HG02943 (cell line): ENCODE data around the gene ZNF584.
A peak's percentile ranks its signal among the peaks of the same experiment; 100 is the strongest.
"Not testable (repeated sequence)": the region's sequence is repeated elsewhere in the genome, so short reads cannot be mapped to it uniquely, and the experiment has no call there.

Source experiments
- ATAC-seq: cut with Tn5 transposase; IDR thresholded peaks from one replicate; pipeline ENCODE4 v1.9.1; 2021; ENCODE audit warnings: mild to moderate bottlenecking, low read depth, moderate library complexity; ENCODE audit not compliant: unreplicated experiment

Gene ZNF584

DNA sequence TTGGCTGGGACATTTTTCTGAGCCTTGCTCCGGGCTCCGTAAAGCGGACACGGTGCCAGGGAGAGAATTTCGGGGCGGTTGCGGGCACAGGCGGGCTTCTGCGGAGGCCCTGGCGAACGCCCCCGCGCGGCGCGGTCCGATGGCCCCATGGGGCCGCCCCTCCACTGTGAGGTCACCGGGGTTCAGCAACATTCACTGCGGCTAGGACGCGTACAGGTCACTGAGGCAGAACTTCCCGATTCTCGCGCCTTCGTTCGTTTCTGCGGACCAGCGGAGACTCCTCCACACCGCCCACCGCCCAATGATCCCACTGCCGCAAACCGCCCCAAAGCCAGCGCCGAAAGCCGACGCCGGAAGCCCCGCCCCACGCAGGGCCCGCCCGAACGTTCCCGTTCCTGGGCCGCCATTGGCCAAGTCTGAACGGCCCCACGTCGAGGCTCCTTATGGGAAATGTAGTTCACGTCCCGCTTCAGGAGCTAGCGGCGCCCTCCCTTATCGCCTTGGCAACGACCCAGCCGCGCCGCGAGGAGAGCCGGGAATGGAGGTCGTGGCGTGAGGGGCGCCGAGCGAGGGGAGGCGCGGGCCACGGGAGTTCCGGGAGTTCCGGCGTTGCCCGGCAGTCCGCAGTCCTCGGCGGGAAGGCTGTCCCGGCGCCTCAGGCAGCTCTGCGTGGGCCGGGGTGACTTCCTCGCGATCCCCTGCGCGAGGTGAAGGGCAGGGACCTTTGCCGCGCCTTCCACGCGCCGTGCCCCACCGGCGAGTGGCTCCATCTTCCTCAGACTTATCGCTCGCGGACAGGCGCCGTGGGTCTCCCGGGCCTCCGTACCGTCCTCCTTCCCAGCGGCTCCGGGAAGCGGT is at the start of gene ZNF584:
Gene ZNF584 (plus strand): TSS at position 498 of the 858 bp plus-strand sequence. CDS start 499 bp downstream, outside the sequence.
- peak; percentile 97 for ATAC-seq

DNA sequence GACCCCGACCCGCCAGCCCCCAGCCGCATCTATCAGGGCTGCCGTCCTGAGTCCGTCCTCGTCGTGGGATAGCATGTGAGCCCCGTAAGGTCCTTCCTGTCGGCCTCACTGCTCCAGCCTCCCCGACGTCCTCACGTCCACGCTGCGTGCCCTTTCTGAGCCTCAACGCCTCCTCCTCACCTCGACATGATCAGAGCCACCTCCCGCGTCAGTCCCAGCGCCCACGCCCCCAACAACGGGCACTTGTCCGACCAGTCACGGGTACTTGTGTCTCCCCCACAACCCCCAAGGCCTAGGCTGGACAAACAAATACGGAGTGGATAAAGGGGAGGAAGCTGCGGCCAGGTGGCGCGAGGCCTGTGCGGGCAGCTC is 46.6 kb upstream of the ZNF584 start:
- ATAC-seq: peak; percentile 14

DNA sequence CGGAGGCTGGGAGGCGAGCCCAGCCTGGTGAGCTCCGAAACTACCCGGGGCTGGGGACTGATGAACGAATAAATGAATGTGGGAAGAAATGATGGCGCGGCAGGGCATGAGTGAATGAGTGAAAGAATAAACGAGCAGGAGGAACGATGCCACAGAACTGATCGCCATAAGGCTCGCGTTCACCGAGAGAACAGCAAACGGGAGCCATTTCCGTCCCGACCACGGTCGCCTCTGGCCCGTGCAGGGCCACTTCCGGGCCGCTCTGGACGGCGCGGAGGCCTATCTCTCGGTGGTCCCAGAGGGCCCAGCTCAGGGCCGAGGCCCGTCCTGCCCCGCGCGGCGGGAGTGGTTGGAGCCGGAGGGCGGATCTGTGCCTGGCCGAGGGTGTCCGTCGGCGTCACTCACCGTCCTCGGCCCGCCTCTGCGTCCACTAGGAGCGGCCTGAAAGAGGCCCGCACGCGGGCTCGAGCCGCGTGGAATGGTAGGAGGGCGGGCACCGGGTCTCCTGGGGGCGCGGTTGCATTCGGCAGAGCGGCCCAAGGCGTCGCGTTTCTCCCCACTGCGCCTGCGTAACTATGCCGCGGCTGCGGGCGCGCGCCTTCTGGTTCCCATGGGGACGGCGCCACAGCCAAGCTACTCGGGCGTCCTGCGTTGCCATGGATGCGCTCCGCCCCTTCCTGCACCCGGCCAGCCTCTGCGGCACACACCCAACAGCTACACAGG is 46.0 kb upstream of the ZNF584 start, which contains the start of gene ZNF497:
Gene ZNF497 (minus strand): TSS at position 480 of the 723 bp plus-strand sequence. CDS start 5,116 bp downstream, outside the sequence.
- peak; percentile 85 for ATAC-seq

DNA sequence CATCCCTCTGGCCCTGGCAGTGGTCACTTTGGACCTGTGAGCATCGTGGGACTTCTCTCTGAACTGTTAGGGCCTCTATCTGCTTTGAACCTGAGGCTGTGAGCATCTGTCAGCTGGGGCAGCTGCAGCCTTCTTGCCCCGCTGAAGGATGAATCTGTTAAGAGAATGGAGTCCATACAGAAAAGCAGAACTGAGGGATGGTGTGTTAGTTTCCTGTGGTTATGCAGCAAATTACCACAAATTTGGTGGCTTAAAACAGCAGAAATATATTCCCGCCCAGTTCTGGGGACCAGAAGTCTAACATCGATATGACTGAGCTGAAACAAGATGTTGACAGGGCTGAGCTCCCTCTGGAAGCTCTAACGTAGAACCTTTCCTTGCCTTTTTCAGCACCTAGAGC is 44.3 kb upstream of the ZNF584 start:
- ATAC-seq: no peak

DNA sequence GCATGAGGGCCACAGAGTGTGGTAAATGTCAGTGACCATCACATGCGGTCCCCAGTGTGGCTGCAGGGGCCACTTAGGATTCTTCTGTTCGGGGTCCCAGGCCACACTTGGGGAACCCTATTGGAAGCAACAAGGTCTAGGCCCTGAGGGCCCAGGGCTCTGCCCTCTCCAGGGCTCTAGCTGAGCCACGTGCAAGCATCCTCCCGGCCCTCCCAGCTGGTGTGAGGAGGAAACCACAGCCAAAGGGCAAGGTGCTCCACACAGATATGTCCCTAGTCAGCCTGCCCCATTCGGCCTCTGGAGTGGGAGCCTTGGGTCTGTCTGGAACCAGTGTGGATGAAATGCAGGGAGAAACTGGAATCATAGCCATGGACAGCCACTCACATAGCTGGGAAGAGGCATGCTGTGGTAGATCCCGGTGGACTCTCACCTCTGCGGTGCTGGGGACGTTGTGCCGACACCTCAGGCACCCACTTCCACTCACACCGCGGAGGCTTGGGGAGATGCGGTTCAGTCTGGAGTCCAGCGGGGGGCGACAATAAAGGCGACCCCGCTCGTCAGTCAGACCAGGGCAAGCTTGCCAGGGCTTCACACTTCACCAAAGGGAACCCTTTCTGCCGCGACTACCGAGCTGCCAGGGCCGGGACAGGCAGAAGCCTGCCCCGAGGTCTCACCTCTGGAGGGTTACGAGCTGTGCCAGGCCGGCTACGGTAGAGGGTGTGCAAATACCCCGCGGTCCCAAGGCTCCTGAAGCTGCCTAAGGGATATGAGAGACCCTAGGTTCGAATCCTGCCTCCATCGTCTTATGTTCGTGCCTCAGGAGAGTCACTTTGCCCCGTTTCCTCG is 41.6 kb upstream of the ZNF584 start:
- ATAC-seq: no peak

DNA sequence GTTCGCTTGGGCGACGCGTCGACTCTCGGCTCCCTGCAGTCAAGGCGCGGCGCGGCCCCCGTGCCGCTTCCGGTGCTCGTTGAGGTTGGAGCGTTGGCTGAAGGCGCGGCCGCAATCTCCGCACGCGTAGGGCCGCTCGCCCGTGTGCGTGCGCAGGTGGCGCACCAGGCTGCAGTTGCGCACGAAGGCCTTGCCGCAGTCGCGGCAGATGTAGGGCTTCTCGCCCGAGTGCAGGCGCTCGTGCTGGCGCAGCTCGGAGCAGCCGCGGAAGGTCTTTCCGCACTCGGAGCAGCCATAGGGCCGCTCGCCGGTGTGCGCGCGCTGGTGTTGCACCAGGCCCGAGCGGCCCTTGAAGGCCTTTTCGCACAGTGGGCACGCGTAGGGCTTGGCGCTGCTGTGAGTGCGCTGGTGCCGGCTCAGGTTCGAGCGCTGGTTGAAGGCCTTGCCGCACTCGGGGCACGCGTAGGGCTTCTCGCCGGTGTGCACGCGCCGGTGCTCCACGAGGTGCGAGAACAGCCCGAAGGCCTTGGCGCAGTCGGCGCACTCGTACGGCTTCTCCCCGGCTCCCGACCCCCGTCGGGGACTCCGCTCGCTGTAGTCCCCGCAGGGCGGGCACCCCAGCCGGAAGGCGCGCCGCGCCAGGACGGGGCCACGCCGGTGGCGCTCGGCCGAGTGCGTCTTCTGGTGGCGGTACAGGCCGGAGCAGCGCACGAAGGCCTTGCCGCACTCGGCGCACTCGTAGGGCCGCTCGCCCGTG is 40.6 kb upstream of the ZNF584 start:
- ATAC-seq: no peak

DNA sequence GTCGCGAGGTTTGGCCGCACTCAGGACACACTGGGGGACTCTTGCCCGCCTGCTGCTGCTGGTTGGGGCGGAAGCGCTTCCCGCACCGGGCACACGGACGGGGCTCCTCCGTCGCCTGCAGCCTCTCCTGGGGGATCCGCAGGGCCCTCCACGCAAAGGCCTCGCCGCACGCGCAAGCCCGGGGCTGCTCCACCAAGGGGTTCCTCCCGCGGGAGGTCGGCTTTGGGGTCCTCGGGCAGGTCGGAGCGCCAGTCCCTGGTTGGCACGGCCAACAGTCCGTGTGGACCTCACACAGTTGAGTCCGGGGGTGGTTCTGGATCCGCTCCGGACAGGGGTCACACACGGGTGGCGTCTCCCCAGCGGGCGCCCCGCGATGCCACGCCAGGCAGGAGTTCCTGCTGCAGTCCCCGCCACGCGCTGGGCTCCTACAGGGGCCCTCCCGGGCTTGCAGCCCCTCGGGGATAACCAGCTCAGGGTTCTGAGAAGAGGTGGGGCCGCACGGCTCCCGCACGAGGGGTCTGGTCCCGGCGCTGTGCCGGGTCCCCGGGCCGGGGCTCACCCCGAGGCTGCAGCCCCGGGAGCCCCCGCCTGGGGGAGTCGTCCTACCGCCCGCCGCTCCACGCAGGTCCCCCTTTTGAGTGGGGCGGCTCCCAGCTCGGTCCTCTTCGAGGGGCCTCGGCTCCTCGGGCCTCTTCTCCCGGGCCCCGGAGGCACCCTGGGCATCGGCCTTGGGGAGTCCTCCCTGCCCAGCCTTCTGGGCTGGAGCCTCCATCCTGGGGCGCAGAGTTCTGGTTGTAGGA is 39.7 kb upstream of the ZNF584 start:
- ATAC-seq: no peak

DNA sequence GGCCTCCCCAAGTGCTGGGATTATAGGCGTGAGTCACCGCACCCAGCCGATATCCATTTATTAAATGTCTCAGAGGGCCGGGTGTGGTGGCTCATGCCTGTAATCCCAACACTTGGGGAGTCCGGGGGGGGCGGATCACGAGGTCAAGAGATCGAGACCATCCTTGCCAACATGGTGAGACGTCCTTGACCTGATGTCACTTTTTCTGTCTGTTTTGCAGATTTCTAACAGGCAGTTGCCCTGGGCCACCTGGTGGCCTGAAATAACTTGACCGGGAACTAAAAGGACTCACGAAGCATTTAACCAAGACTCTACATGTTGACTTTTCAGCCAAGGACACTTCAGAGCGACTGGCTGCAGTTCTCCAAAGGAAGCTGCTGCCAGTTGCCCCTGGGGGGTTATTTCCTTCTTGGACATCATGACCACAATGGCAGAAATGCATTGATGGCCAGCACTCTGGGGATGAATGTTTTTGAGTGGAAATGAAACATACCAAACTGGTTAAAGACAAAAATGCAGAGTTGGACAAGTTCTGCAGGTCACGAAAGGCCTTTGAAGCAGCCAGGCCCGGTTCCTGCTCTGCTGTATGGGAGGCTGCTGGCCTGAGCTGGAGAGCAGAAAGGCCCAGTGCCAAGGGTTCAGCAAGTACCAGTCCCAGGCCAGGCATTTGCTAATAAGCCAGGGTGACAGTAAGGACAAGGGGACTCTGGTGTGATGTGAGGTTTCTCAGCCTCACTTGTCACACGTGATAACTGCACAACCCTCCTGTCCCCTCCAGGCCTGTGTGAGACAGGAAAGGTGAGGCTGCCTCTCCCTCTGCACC is 35.9 kb upstream of the ZNF584 start:
- ATAC-seq: no peak

DNA sequence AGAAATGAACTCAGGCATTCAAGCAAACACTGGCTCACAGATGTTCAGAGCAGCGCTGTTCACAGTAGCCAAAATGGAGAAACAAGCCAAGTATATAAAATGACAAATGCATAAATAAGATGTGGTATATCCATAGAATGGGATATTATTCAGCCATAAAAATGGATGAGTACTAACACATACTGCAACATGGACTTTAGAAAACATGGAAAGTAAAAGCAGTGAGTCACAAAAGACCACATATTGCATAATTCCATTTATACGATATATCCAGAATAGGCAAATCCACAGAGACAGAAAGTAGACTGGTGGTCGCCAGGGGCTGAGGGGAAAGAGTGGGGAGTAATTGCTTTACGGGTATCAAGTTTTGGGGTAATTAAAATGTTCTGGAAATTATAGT is 34.2 kb upstream of the ZNF584 start:
- no peak for ATAC-seq

DNA sequence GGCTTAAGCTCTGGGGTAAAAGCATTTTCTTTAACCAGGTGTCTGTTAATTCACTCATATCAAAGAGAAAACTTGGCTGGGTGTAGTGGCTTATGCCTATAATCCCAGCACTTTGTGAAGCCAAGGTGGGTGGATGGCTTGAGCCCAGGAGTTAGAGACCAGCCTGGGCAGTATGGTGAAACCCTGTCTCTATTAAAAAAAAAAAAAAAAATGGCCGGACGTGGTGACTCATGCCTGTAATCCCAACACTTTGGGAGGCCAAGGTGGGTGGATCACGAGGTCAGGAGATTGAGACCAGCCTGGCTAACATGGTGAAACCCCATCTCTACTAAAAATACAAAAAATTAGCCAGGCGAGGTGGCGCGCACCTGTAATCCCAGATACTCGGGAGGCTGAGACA is 31.7 kb upstream of the ZNF584 start:
- ATAC-seq: not testable (repeated sequence)

DNA sequence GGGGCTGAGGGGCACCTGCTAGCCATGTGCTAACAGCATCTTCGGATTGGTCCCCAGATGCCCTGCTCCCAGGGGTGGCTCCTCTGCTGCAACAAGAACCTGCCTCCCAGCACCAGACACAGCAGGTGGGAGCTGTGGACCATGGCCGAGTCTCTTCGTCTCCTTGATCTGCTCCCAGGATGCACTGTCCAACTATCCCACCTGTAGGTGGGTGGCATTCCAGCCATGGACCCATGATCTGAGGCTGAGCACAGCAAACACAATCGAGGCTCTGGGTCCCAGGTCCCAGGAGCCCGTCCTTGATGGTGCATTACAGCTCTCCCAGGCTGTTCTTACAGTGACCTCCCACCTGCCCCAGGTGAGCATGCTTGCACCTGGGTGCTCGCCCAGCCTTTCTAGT is 29.2 kb upstream of the ZNF584 start:
- ATAC-seq: no peak

DNA sequence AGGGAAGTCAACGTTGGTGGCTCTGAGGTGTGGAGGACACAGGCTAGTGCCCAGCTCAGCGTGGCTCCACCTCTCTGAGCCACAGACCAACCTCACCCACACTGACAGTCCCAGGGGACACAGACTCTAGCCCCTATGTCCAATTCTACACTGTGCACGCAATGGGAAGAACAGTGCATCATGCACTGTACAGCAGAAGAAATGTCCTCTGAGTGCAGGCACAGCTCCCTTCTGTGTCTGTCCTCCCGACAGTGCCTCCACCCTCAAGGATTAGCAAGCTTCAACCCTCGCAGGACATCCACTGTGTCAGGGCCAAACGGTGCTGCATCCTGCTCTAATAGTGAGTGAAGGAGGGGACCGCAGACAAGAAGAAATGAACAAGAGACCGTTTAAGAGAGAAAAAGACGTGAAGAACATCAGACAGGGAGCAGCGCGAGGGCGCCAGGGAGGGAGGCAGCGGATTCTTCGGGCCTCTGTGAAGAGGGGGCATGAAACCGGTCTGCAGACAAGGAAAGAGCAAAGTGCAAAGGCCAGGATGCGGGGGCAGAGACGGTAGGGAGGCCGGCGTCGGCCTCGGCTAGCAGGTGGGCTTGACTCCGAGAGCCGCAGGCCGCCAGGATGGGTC is 28.3 kb upstream of the ZNF584 start:
- ATAC-seq: no peak

DNA sequence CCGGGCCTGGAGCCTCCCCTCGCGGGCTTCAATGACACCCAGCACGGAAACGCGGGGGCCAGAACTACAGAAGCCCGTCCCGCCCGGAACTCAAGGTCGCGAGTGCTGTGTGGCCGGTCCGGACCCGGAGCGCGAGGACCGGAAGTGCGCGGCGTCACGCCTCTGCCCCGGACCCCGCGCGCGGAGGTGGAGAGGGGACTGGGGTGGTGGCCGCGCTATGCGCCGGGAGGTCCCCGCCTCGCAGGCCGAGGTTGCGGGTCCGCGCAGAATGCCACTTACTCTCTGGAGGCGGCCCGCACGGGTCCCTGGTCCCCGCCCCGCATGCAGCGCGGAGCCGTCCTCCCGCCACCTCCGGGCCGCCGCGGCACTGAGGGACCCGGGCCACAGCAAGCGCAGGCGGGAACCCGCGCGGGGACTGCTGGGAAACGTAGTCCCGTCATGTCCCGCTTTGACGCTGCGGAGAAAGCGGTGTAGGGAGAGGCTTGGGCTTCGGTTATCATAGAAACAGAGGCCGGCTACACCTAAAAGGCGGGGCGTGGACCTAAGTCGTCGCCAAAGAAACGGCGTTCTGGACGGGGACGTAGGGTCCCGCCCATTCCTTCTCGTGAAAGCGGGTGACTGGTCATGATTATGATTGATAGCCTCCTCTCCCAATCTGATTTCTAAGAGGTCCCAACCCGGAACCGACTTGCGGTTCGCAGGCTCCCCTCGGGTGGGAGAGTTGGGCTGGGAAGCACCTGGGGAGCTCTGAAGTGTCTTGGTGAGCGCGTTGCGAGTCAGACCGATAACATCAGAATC is 27.6 kb upstream of the ZNF584 start, which contains the start of gene ZNF837:
Gene ZNF837 (minus strand): TSS at position 369 of the 798 bp plus-strand sequence. CDS start 11,698 bp downstream, outside the sequence.
- ATAC-seq: peak; percentile 74

DNA sequence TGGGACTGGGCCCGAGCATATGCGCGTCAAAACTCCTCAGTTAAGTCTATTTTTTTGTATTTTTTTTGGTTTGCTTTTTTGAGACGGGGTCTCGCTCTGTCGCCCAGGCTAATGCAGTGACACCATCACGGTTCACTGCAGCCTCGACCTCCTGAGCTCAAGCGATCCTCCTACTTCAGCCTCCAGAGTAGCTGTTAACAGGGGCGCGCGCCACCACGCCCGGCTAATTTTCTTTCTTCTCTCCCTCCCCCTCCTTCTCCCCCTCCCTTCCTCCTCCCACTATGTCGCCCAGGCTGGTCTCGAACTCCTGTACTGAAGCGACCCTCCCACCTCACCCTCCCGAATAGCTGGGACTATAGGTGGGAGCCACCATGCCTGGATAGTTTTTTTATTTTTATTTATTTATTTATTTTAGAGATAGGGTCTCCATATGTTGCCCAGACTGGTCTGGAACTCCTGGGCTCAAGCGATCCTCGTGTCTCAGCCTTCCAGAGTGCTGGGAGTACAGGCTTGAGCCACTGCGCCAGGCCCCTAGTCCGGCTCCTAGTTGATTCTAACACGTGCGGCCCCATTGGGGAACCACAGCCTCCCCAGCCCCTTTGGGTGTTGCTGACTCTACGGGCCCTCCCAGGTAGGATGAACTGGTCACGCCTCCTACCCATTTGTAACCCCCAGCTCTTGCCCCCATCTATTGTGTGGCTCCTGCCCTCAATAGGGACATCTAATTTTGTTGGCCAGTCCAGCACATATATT is 26.8 kb upstream of the ZNF584 start:
- no peak for ATAC-seq

DNA sequence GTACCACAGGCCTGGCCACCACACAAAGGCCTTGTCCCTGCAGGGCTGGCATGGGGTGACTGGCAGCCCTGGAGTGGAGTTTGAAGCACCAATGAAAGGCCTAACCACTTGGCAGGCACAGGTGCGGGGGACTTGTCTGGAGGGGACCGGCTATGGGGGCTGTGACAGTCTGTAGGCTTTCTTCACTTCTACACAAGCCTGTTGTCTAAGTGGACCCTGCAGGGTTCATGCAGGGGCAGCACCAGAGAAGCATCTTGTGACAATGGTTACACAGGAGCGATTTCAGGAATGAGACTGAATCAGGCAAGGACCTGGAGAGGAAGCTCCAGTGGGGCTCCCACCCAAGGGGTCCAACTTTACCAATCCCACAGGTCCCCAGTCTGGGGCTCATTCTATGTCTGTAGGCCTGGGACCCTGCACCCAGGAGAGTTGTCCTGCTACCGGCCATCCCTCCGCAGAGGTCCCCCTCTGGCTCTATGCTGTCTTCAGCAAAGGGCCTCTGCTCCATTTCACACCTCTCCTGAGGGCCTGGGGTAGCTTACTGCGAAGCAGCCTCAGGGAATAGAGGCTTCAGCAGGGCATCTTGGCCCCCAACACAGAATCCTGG is 25.3 kb upstream of the ZNF584 start:
- no peak for ATAC-seq

DNA sequence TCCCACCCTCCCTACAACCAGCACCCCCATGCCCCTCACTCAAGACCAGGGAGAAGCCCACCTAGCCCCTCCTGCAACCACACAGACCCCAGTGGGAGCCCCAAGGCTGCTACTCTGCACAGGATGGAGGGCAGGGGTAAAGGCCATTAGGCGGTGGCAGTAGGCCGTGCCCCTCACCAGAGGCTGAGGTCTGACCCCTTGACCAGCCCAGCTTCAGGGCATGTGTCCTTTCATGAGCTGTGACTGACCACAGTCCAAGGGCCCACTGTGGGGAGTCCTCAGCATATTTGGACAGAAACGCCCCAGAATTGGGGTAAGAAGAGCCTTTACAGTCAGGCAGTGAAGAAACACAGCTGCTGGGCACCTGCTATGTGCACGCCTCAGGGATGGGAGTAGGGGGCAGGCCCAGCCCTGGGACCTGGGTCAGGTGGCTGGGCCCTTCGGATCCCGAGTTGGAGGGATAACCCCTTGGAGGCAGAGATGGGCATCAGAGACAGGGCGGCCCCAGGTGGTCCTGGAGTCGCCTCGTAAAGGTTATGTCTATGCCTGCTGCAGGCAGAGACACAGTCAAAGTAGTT is 23.0 kb upstream of the ZNF584 start:
- no peak for ATAC-seq
